Measurements from ENCODE around the gene SUCO. TPM values are rescaled to one million over a fixed set of nuclear protein-coding genes. Genes with fewer than 3 reads are reported as not detected.

Gene SUCO
- total RNA-seq, 1 donor from 2014 or later, result 81.2 TPM

GRCh38 chr1:172607145-172607544, 74.2 kb downstream of the SUCO start:
- no peak for DNase-seq (ENCODE audit: low spot score)
- no peaks in the 10 kb centered on the region for H3K9me3 Mint-ChIP-seq (ENCODE audit: unreplicated experiment)
- peaks cover 15% of the 10 kb centered on the region for H3K36me3 Mint-ChIP-seq (ENCODE audit: low read depth, unreplicated experiment)
- peaks cover 29% of the 10 kb centered on the region for H3K4me1 Mint-ChIP-seq (ENCODE audit: unreplicated experiment)
- H3K27me3 Mint-ChIP-seq (ENCODE audit: unreplicated experiment), result no peaks in the 10 kb centered on the region
- no peak for TF ChIP-seq CTCF (IDR thresholded peaks at IDR 0.05; ENCODE audit: unreplicated experiment)
- H3K4me3 Mint-ChIP-seq (ENCODE audit: unreplicated experiment), result no peak overlapping the region
- peak overlapping the region; percentile 55 for H3K27ac Mint-ChIP-seq (ENCODE audit: unreplicated experiment)

- Mint-ChIP-seq H3K4me1 (ENCODE audit: unreplicated experiment) (peaks cover 29% of the 10 kb centered on the region), H3K27ac (ENCODE audit: unreplicated experiment) (peak overlapping the region; percentile 64), H3K27me3 (ENCODE audit: unreplicated experiment) (no peaks in the 10 kb centered on the region), H3K4me3 (ENCODE audit: unreplicated experiment) (no peak overlapping the region), H3K36me3 (ENCODE audit: low read depth, unreplicated experiment) (peaks cover 20% of the 10 kb centered on the region), H3K9me3 (ENCODE audit: unreplicated experiment) (no peaks in the 10 kb centered on the region)
- DNase-seq (ENCODE audit: low spot score), result no peak
- no peak for TF ChIP-seq CTCF (IDR thresholded peaks at IDR 0.05; ENCODE audit: unreplicated experiment)
Measured at GRCh38 chr1:172608098-172608601, 75.2 kb downstream of the SUCO start.

- peaks cover 20% of the 10 kb centered on the region for H3K36me3 Mint-ChIP-seq (ENCODE audit: low read depth, unreplicated experiment)
- H3K27me3 Mint-ChIP-seq (ENCODE audit: unreplicated experiment), result no peaks in the 10 kb centered on the region
- H3K9me3 Mint-ChIP-seq (ENCODE audit: unreplicated experiment), result no peaks in the 10 kb centered on the region
- TF ChIP-seq CTCF (IDR thresholded peaks at IDR 0.05; ENCODE audit: unreplicated experiment), result peak; percentile 17
- H3K4me3 Mint-ChIP-seq (ENCODE audit: unreplicated experiment), result no peak overlapping the region
- H3K4me1 Mint-ChIP-seq (ENCODE audit: unreplicated experiment), result peaks cover 31% of the 10 kb centered on the region
- H3K27ac Mint-ChIP-seq (ENCODE audit: unreplicated experiment), result peak overlapping the region; percentile 72
- no peak for DNase-seq (ENCODE audit: low spot score)
Measured at GRCh38 chr1:172609528-172609927, 76.6 kb downstream of the SUCO start.

- H3K27me3 Mint-ChIP-seq (ENCODE audit: unreplicated experiment), result peaks cover 3% of the 10 kb centered on the region
- peaks cover 26% of the 10 kb centered on the region for H3K4me1 Mint-ChIP-seq (ENCODE audit: unreplicated experiment)
- TF ChIP-seq CTCF (IDR thresholded peaks at IDR 0.05; ENCODE audit: unreplicated experiment), result no peak
- no peak overlapping the region for H3K27ac Mint-ChIP-seq (ENCODE audit: unreplicated experiment)
- peaks cover 9% of the 10 kb centered on the region for H3K9me3 Mint-ChIP-seq (ENCODE audit: unreplicated experiment)
- H3K4me3 Mint-ChIP-seq (ENCODE audit: unreplicated experiment), result peak overlapping the region; percentile 77
- peaks cover 38% of the 10 kb centered on the region for H3K36me3 Mint-ChIP-seq (ENCODE audit: low read depth, unreplicated experiment)
- DNase-seq (ENCODE audit: low spot score), result no peak
Measured at GRCh38 chr1:172612478-172612877, 79.5 kb downstream of the SUCO start.

- Mint-ChIP-seq H3K27ac (ENCODE audit: unreplicated experiment) (no peak overlapping the region), H3K36me3 (ENCODE audit: low read depth, unreplicated experiment) (peaks cover 42% of the 10 kb centered on the region), H3K4me1 (ENCODE audit: unreplicated experiment) (peaks cover 20% of the 10 kb centered on the region), H3K27me3 (ENCODE audit: unreplicated experiment) (peaks cover 3% of the 10 kb centered on the region), H3K9me3 (ENCODE audit: unreplicated experiment) (peaks cover 9% of the 10 kb centered on the region), H3K4me3 (ENCODE audit: unreplicated experiment) (no peak overlapping the region)
- DNase-seq (ENCODE audit: low spot score), result no peak
- TF ChIP-seq CTCF (IDR thresholded peaks at IDR 0.05; ENCODE audit: unreplicated experiment), result no peak
Measured at GRCh38 chr1:172613294-172613693, 80.3 kb downstream of the SUCO start.

Measured in endothelial cell (in vitro differentiated cells).